Hippocampal formation (tissue), 2 donors: ENCODE results near the gene KPNA6.

Experiments used
- DNase-seq, 2 donors: peaks; one replicate each; lab custom pipeline; 2025; lab: John Stamatoyannopoulos, UW

Gene KPNA6

GRCh38 chr1:32187850-32188249 is 80.0 kb downstream of the KPNA6 start:
- no peak for DNase-seq

- DNase-seq, result no peak
Observed at GRCh38 chr1:32192220-32192948, 84.5 kb downstream of the KPNA6 start.

GRCh38 chr1:32194984-32195383 is 87.1 kb downstream of the KPNA6 start:
- DNase-seq, result no peak

- no peak for DNase-seq
Observed at GRCh38 chr1:32195531-32195930, 87.7 kb downstream of the KPNA6 start.

GRCh38 chr1:32195972-32196823 is 88.3 kb downstream of the KPNA6 start:
- DNase-seq, result no peak

- DNase-seq, result no peak
Observed at GRCh38 chr1:32197074-32197473, 89.2 kb downstream of the KPNA6 start.

GRCh38 chr1:32197837-32198236 is 90.0 kb downstream of the KPNA6 start:
- DNase-seq, result no peak

GRCh38 chr1:32198237-32199042 is 90.6 kb downstream of the KPNA6 start:
- no peak for DNase-seq

- no peak for DNase-seq
Observed at GRCh38 chr1:32199043-32199716, 91.3 kb downstream of the KPNA6 start.

- no peak for DNase-seq
Observed at GRCh38 chr1:32199717-32200072, 91.8 kb downstream of the KPNA6 start.

- peak; percentile 48 to 65 for DNase-seq
Observed at GRCh38 chr1:32200226-32201010, 92.6 kb downstream of the KPNA6 start, which contains the start of gene CCDC28B. TSS of gene CCDC28B (plus strand) at chr1:32200595. CDS start at chr1:32201936, 1,341 bp downstream.

- DNase-seq, result peak in 1 of 2 donors; percentile 15
Observed at GRCh38 chr1:32201011-32201855, 93.4 kb downstream of the KPNA6 start.

GRCh38 chr1:32204943-32205361 is 97.1 kb downstream of the KPNA6 start:
- DNase-seq, result no peak

- peak; percentile 74 to 81 for DNase-seq
Observed at GRCh38 chr1:32205401-32206370, 97.8 kb downstream of the KPNA6 start, which contains the start of gene IQCC. TSS of gene IQCC (plus strand) at chr1:32205671. CDS start at chr1:32205682, 11 bp downstream.

- no peak for DNase-seq
Observed at GRCh38 chr1:32208469-32208868, 100.6 kb downstream of the KPNA6 start.

GRCh38 chr1:32208891-32209328 is 101.1 kb downstream of the KPNA6 start, which contains the start of gene DCDC2B:
TSS of gene DCDC2B (plus strand) at chr1:32209089. CDS start at chr1:32209094, 5 bp downstream.
- no peak for DNase-seq

- DNase-seq, result peak; percentile 15 to 20
Observed at GRCh38 chr1:32215629-32216480, 108.0 kb downstream of the KPNA6 start.
